Measurements from ENCODE around the gene PRR18.
"Not testable (repeated sequence)": the region's sequence is repeated elsewhere in the genome, so short reads cannot be mapped to it uniquely, and the experiment has no call there.

The PRR18 gene

GRCh38 chr6:166352923-166353322, 44.7 kb upstream of the PRR18 start:
- TF ChIP-seq CTCF (IDR thresholded peaks at IDR 0.05; ENCODE audit: low read depth, low read length), result no peak
- TF ChIP-seq MAX (IDR thresholded peaks at IDR 0.05; ENCODE audit: low read depth, low read length), result no peak
- TF ChIP-seq MYC (IDR thresholded peaks at IDR 0.05; ENCODE audit: low read depth, low read length), result no peak
- TF ChIP-seq POLR2A (IDR thresholded peaks at IDR 0.05; ENCODE audit: extremely low read depth, insufficient read length), result no peak
- DNase-seq (ENCODE audit: low read depth), result no peak
- no peak overlapping the region for H3K4me3 ChIP-seq (ENCODE audit: low read depth, low read length)

GRCh38 chr6:166351715-166352285, 43.6 kb upstream of the PRR18 start:
- DNase-seq (ENCODE audit: low read depth), result peak; percentile 85
- TF ChIP-seq POLR2A (IDR thresholded peaks at IDR 0.05; ENCODE audit: extremely low read depth, insufficient read length) (no peak), MYC (IDR thresholded peaks at IDR 0.05; ENCODE audit: low read depth, low read length) (0 out of 2 replicates have a peak, but pooled peaks have one; percentile 27), MAX (IDR thresholded peaks at IDR 0.05; ENCODE audit: low read depth, low read length) (peak; percentile 17)
- H3K4me3 ChIP-seq (ENCODE audit: low read depth, low read length), result peak overlapping the region; percentile 1

GRCh38 chr6:166348305-166348949, 40.2 kb upstream of the PRR18 start:
- no peak overlapping the region for H3K4me3 ChIP-seq (ENCODE audit: low read depth, low read length)
- no peak for TF ChIP-seq MAX (IDR thresholded peaks at IDR 0.05; ENCODE audit: low read depth, low read length)
- TF ChIP-seq MYC (IDR thresholded peaks at IDR 0.05; ENCODE audit: low read depth, low read length), result no peak
- no peak for TF ChIP-seq CTCF (IDR thresholded peaks at IDR 0.05; ENCODE audit: low read depth, low read length)
- TF ChIP-seq POLR2A (IDR thresholded peaks at IDR 0.05; ENCODE audit: extremely low read depth, insufficient read length), result no peak
- DNase-seq (ENCODE audit: low read depth), result peak; percentile 64

- no peak for TF ChIP-seq MAX (IDR thresholded peaks at IDR 0.05; ENCODE audit: low read depth, low read length)
- TF ChIP-seq MYC (IDR thresholded peaks at IDR 0.05; ENCODE audit: low read depth, low read length), result no peak
- TF ChIP-seq CTCF (IDR thresholded peaks at IDR 0.05; ENCODE audit: low read depth, low read length), result no peak
- TF ChIP-seq POLR2A (IDR thresholded peaks at IDR 0.05; ENCODE audit: extremely low read depth, insufficient read length), result no peak
- DNase-seq (ENCODE audit: low read depth), result no peak
- H3K4me3 ChIP-seq (ENCODE audit: low read depth, low read length), result no peak overlapping the region
Measured at GRCh38 chr6:166346965-166347364, 38.8 kb upstream of the PRR18 start.

GRCh38 chr6:166346449-166346848, 38.3 kb upstream of the PRR18 start:
- TF ChIP-seq POLR2A (IDR thresholded peaks at IDR 0.05; ENCODE audit: extremely low read depth, insufficient read length), result no peak
- DNase-seq (ENCODE audit: low read depth), result no peak
- H3K4me3 ChIP-seq (ENCODE audit: low read depth, low read length), result no peak overlapping the region

GRCh38 chr6:166345672-166346071, 37.5 kb upstream of the PRR18 start:
- not testable (repeated sequence) for H3K4me3 ChIP-seq (ENCODE audit: low read depth, low read length); DNase-seq (ENCODE audit: low read depth)

- not testable (repeated sequence) for DNase-seq (ENCODE audit: low read depth)
Measured at GRCh38 chr6:166344921-166345320, 36.7 kb upstream of the PRR18 start.

GRCh38 chr6:166344240-166344639, 36.0 kb upstream of the PRR18 start:
- no peak for TF ChIP-seq CTCF (IDR thresholded peaks at IDR 0.05; ENCODE audit: low read depth, low read length)
- H3K4me3 ChIP-seq (ENCODE audit: low read depth, low read length), result no peak overlapping the region
- no peak for DNase-seq (ENCODE audit: low read depth)

More at GRCh38 chr6:166344921-166345320, 36.7 kb upstream of the PRR18 start:
- not testable (repeated sequence) for H3K4me3 ChIP-seq (ENCODE audit: low read depth, low read length)

Data from NB4 (cell line).